GM08714 (cell line): Measurements from ENCODE around the gene HSPB1.
"Not testable (repeated sequence)": the region's sequence is repeated elsewhere in the genome, so short reads cannot be mapped to it uniquely, and the experiment has no call there.

Source experiments
- H3K4me3 ChIP-seq: fragments of 200-500 bp; sonication (Bioruptor generic); 2 replicates; pipeline ENCODE4 v1.5.1; 2014; ENCODE audit warnings: mild to moderate bottlenecking, low read length, inconsistent platforms
- ZNF274 ChIP-seq: IDR thresholded peaks from 2 replicates; pipeline ENCODE4 v1.6.1; 2012; ENCODE audit warnings: mild to moderate bottlenecking, low read depth, low read length

The HSPB1 gene

GRCh38 chr7:76272142-76272541 lies 30.3 kb upstream of the HSPB1 start:
- TF ChIP-seq ZNF274, result no peak
- H3K4me3 ChIP-seq, result no peak overlapping the region

DNA sequence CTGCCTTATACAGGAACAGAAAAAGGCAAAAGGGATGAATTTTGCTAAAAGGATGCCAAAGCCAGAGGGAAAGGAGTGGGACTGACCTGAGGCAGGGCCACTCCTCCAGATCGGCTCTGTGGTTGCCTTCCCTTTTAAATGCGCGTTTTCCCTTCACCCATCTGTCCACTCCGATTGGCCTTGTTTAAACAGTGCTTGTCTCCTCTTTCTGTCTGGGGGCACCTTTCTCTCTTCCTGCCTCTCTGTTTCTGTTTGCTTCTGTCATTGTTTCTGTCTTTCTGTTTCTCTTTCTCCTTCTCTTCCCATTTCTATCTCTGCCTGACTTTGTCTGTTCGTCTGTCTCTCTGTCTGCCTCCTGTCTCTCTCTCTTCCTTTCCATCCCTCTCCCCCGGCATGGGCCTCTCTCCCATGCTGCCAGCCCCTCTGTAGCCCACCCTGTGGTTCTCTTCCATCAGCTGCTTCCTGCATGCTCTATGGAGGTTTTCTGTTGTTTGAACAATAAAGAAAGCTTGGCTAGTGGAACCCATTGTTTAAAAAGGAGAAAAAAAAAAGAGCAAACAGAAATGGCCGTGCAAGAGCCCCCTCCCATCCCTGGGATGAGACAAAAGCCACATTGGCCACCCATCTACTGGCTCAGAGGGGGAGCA lies 29.5 kb upstream of the HSPB1 start:
- no peak for TF ChIP-seq ZNF274
- H3K4me3 ChIP-seq, result peak overlapping the region; percentile 30; the same call in 1 of the 2 replicates

GRCh38 chr7:76273503-76273902 lies 29.0 kb upstream of the HSPB1 start:
- peak overlapping the region; percentile 30; the same call in 1 of the 2 replicates for H3K4me3 ChIP-seq
- TF ChIP-seq ZNF274, result no peak

- no peak for TF ChIP-seq ZNF274
Observed at GRCh38 chr7:76278540-76278939, 23.9 kb upstream of the HSPB1 start.

GRCh38 chr7:76280408-76280807 lies 22.1 kb upstream of the HSPB1 start:
- no peak overlapping the region for H3K4me3 ChIP-seq

More at GRCh38 chr7:76278540-76278939, 23.9 kb upstream of the HSPB1 start:
- H3K4me3 ChIP-seq, result no peak overlapping the region

DNA sequence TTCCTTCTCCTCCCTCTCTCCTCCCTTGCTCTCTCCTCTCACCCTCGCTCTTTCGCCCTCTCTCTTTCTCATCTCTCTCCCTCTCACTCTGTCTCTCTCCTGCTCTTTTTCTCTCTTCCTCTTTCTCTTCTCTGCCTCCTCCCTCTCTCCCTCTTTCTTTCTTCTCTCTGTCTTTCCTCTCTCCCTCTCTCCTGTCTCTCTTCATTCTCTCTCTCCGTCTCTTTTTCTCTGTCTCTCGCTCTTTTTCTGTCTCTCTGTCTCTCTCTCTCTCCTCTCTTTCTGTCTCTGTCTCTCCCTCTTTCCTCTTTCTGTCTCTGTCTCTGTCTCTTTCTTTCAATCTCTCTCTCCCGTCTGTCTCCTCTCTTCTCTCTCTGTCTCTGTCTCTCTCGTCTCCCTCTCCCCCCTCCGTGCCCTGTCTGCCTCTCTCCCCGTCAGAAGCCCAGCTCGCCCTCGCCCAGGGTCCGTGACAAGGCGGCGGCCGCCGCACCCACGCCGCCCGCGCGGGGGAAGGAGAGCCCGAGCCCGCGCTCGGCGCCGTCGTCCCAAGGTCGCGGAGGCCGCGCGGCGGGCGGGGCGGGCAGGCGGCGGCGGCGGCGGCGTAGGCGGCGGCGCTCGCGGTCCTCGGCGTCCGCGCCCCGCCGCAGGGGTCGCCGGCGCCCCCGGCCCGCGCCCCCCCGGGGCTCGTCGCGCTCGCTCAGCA lies 21.3 kb upstream of the HSPB1 start:
- H3K4me3 ChIP-seq, result no peak overlapping the region
- no peak for TF ChIP-seq ZNF274

More at GRCh38 chr7:76280408-76280807, 22.1 kb upstream of the HSPB1 start:
- no peak for TF ChIP-seq ZNF274

DNA sequence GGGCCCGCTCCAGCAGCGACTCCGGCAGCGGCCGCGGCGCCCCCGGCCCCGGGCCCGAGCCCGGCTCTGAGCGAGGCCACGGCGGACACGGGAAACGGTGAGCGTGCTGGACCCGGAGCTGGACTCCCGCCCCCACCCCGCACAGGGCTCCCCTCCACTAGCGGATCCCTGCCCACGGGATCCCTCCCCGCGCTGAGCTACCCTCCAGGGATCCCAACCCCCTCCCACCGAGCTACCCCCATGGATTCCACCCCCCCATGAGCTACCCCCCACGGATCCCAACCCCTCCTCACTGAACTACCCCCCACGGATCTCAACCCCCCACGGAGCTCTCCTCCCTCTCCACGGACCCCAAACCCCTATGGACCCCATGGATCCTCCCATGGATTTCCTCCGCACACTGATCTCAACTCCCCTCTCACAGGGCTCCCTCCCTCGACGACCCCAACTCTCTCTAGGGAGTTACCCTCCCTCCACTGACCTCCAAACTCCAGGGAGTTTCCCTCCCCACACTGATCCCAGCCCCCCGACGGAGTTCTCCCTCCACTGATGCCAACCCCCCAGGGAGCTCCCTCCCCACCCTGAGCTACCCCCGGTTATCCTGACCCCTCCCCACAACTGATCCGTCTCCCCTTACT lies 20.6 kb upstream of the HSPB1 start:
- no peak overlapping the region for H3K4me3 ChIP-seq
- no peak for TF ChIP-seq ZNF274

GRCh38 chr7:76282344-76283253 lies 19.9 kb upstream of the HSPB1 start:
- H3K4me3 ChIP-seq, result no peak overlapping the region; the same call in 1 of the 2 replicates
- TF ChIP-seq ZNF274, result no peak

DNA sequence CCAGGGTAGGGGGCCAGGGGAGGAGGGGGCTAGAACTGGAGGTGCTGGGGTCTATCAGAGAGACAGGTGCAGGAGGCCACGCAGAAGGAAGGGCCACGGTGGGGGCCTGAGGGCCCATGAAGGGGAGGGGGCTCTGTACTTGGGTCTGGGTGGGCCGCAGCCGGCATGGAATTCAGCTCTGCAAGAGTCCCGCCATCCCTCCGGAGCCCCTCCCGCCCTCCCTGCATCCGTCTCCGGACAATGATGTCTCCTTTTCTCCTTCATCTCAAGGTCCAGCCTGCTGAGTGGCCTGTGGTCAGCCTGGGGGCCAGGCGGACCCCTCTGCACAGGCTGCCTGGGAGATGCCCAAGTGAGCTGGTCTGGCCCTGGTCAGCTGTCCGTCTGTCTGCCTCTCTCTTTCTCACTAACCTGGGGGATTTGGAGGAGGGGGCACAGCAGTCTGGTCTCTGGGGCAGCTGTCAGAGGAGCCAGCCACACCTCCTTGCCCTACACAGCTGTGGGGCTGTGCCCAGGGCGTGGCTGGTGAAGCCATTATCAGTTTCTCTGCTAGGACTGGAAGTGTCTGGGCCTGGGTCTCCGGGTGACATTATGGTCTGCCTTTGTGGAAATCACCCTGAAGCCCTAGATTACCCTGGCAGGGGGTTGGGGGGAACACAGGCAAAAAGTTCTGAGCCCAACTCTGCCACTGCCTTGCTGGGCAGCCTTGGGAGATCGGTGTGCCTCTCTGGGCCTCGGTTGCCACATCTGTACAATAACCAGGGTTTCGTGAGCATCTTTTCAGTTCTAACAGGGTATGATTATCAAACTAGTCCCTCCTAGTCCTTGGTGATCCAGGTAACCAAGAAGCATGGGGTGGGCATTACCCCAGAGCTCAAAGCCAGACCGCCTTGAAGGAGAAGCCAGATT lies 19.0 kb upstream of the HSPB1 start:
- no peak overlapping the region for H3K4me3 ChIP-seq
- TF ChIP-seq ZNF274, result no peak

- H3K4me3 ChIP-seq, result no peak overlapping the region
- TF ChIP-seq ZNF274, result no peak
Observed at GRCh38 chr7:76285604-76286374, 16.7 kb upstream of the HSPB1 start.

- H3K4me3 ChIP-seq, result no peak overlapping the region
- no peak for TF ChIP-seq ZNF274
Observed at GRCh38 chr7:76286842-76287403, 15.6 kb upstream of the HSPB1 start.

GRCh38 chr7:76290847-76291350 lies 11.6 kb upstream of the HSPB1 start:
- H3K4me3 ChIP-seq, result not testable (repeated sequence)
